Measurements from ENCODE around the gene AHNAK2.

AHNAK2 gene

GRCh38 chr14:105022276-105022670 lies 44.1 kb upstream of the AHNAK2 start:
- peaks cover 11% of the 10 kb centered on the region for H3K4me1 ChIP-seq (ENCODE audit: control insufficient read depth, insufficient read depth, low read length)
- peaks cover 9 to 18% of the 10 kb centered on the region in 2 experiments; a peak in 2 of 3 replicates for H3K36me3 ChIP-seq (ENCODE audit: control insufficient read depth in 2 of 2, insufficient read depth in 1 of 2, low read length in 2 of 2)
- CTCF ChIA-PET: interaction anchor here (0.6 to 7.1 kb wide), 4 partner anchors 9 to 23 kb away, joined by 3 to 59 read pairs (median 8); no protein-coding TSS in a partner anchor
- no peak overlapping the region for H3K4me3 ChIP-seq (ENCODE audit: low read depth, low read length)
- TF ChIP-seq PRDM10 (tag by site-specific recombination; IDR thresholded peaks at IDR 0.05): no peak
- peak; percentile 8; the same call in 1 of the 2 replicates for TF ChIP-seq GLIS1 (tag by site-specific recombination; IDR thresholded peaks at IDR 0.05)
- 0 out of 2 replicates have a peak, but pooled peaks have one; percentile 2 for TF ChIP-seq YY2 (tag by site-specific recombination; IDR thresholded peaks at IDR 0.05)
- TF ChIP-seq ZNF280D (tag by site-specific recombination; IDR thresholded peaks at IDR 0.05): 0 out of 2 replicates have a peak, but pooled peaks have one; percentile 13
- 0 out of 2 replicates have a peak, but pooled peaks have one; percentile 26 for TF ChIP-seq ZNF639 (tag by site-specific recombination; IDR thresholded peaks at IDR 0.05)
- TF ChIP-seq ZBTB11 (tag by site-specific recombination; conservative IDR thresholded peaks at IDR 0.05; ENCODE audit: low read depth): no peak
- TF ChIP-seq ZNF707 (tag by site-specific recombination; IDR thresholded peaks at IDR 0.05): no peak
- no peak for TF ChIP-seq ZNF664 (tag by site-specific recombination; IDR thresholded peaks at IDR 0.05)
- peak; percentile 27; the same call in 1 of the 2 replicates for TF ChIP-seq GFI1B (tag by site-specific recombination; IDR thresholded peaks at IDR 0.05)
- no peak for TF ChIP-seq ZNF548 (tag by site-specific recombination; IDR thresholded peaks at IDR 0.05)
- H3K27ac ChIP-seq (ENCODE audit: extremely low read depth, low read depth, low read length): no peak overlapping the region
- no peaks in the 10 kb centered on the region for H3K9me3 ChIP-seq (ENCODE audit: control insufficient read depth, insufficient read depth, low read depth, low read length)
- POLR2A ChIA-PET: interaction anchor here (1.3 to 3.1 kb wide), 2 partner anchors 10 to 18 kb away, joined by 3 to 28 read pairs; no protein-coding TSS in a partner anchor

GRCh38 chr14:105021656-105022275 lies 43.6 kb upstream of the AHNAK2 start:
- peaks cover 11% of the 10 kb centered on the region for H3K4me1 ChIP-seq (ENCODE audit: control insufficient read depth, insufficient read depth, low read length)
- ChIA-PET CTCF (interaction anchor here (0.6 to 7.1 kb wide), 3 partner anchors 9 to 24 kb away, joined by 7 to 59 read pairs (median 9); no protein-coding TSS in a partner anchor), POLR2A (interaction anchor here (1.0 to 3.1 kb wide), 8 partner anchors 11 to 48 kb away, joined by 3 to 28 read pairs (median 7); partner anchors contain the start of genes AHNAK2 and CLBA1)
- H3K9me3 ChIP-seq (ENCODE audit: control insufficient read depth, insufficient read depth, low read depth, low read length): no peaks in the 10 kb centered on the region
- peak overlapping the region; percentile 59 for H3K4me3 ChIP-seq (ENCODE audit: low read depth, low read length)
- peaks cover 10 to 18% of the 10 kb centered on the region in 2 experiments; a peak in 2 of 3 replicates for H3K36me3 ChIP-seq (ENCODE audit: control insufficient read depth in 2 of 2, insufficient read depth in 1 of 2, low read length in 2 of 2)
- H3K27ac ChIP-seq (ENCODE audit: extremely low read depth, low read depth, low read length): peak overlapping the region; percentile 93
- TF ChIP-seq ZSCAN23 (tag by site-specific recombination; IDR thresholded peaks at IDR 0.05) (no peak), CTCF (tag by site-specific recombination; IDR thresholded peaks at IDR 0.05) (peak; percentile 90), ZNF174 (tag by site-specific recombination; IDR thresholded peaks at IDR 0.05) (no peak), HIC1 (tag by site-specific recombination; IDR thresholded peaks at IDR 0.05) (no peak), ZNF843 (tag by site-specific recombination; IDR thresholded peaks at IDR 0.05) (0 out of 2 replicates have a peak, but pooled peaks have one; percentile 14), ZNF155 (tag by site-specific recombination; IDR thresholded peaks at IDR 0.05) (no peak)

Measured in HEK293 (cell line).